ENCODE data around the gene RAB23.

RAB23 gene

GRCh38 chr6:57221936-57222742 lies at the start of gene RAB23:
Gene RAB23, minus strand, starts transcription at chr6:57222307. Its CDS starts 11,927 bp downstream, at chr6:57210380.
- Histone ChIP-seq H3K27ac (ENCODE audit: low read length) (peak within 1 kb of the TSS; percentile 83), H3K4me3 (ENCODE audit: low read depth in 1 of 2, low read length in 2 of 2) (peak within 1 kb of the TSS; percentile 88 to 89), H3K4me1 (ENCODE audit: control insufficient read depth in 1 of 2, insufficient read depth in 2 of 2, low read length in 2 of 2) (peaks cover 0 to 17% of the 10 kb centered on the region in 2 donors), H3K9me3 (ENCODE audit: control insufficient read depth in 1 of 2, low read length in 2 of 2) (no peaks in the 10 kb centered on the region), H3K36me3 (ENCODE audit: control insufficient read depth in 1 of 2, insufficient read depth in 2 of 2, low read length in 2 of 2) (peaks cover 0 to 4% of the 10 kb centered on the region in 2 donors), H3K27me3 (ENCODE audit: low read depth, low read length) (no peaks in the 10 kb centered on the region)

GRCh38 chr6:57268294-57268640 lies 46.2 kb upstream of the RAB23 start:
- H3K27ac ChIP-seq (ENCODE audit: low read length), result no peak overlapping the region
- H3K9me3 ChIP-seq (ENCODE audit: control insufficient read depth in 1 of 2, low read length in 2 of 2), result no peaks in the 10 kb centered on the region
- no peak overlapping the region for H3K4me3 ChIP-seq (ENCODE audit: low read depth in 1 of 2, low read length in 2 of 2)
- peaks cover 12 to 17% of the 10 kb centered on the region in 2 donors for H3K4me1 ChIP-seq (ENCODE audit: control insufficient read depth in 1 of 2, insufficient read depth in 2 of 2, low read length in 2 of 2)
- H3K36me3 ChIP-seq (ENCODE audit: control insufficient read depth in 1 of 2, insufficient read depth in 2 of 2, low read length in 2 of 2), result no peaks in the 10 kb centered on the region
- H3K27me3 ChIP-seq (ENCODE audit: low read depth, low read length), result no peaks in the 10 kb centered on the region

- no peaks in the 10 kb centered on the region for H3K36me3 ChIP-seq (ENCODE audit: control insufficient read depth in 1 of 2, insufficient read depth in 2 of 2, low read length in 2 of 2)
- H3K9me3 ChIP-seq (ENCODE audit: control insufficient read depth in 1 of 2, low read length in 2 of 2), result no peaks in the 10 kb centered on the region
- peaks cover 12 to 17% of the 10 kb centered on the region in 2 donors for H3K4me1 ChIP-seq (ENCODE audit: control insufficient read depth in 1 of 2, insufficient read depth in 2 of 2, low read length in 2 of 2)
- H3K27ac ChIP-seq (ENCODE audit: low read length), result peak overlapping the region; percentile 63
- no peaks in the 10 kb centered on the region for H3K27me3 ChIP-seq (ENCODE audit: low read depth, low read length)
- H3K4me3 ChIP-seq (ENCODE audit: low read depth in 1 of 2, low read length in 2 of 2), result no peak overlapping the region
Observed at GRCh38 chr6:57267586-57268293, 45.6 kb upstream of the RAB23 start.

GRCh38 chr6:57265755-57266221 lies 43.7 kb upstream of the RAB23 start:
- Histone ChIP-seq H3K4me1 (ENCODE audit: control insufficient read depth in 1 of 2, insufficient read depth in 2 of 2, low read length in 2 of 2) (peaks cover 12 to 23% of the 10 kb centered on the region in 2 donors), H3K36me3 (ENCODE audit: control insufficient read depth in 1 of 2, insufficient read depth in 2 of 2, low read length in 2 of 2) (no peaks in the 10 kb centered on the region), H3K9me3 (ENCODE audit: control insufficient read depth in 1 of 2, low read length in 2 of 2) (no peaks in the 10 kb centered on the region), H3K4me3 (ENCODE audit: low read depth in 1 of 2, low read length in 2 of 2) (peak overlapping the region in 1 of 2 donors; percentile 18), H3K27me3 (ENCODE audit: low read depth, low read length) (no peaks in the 10 kb centered on the region), H3K27ac (ENCODE audit: low read length) (peak overlapping the region; percentile 60)

DNA sequence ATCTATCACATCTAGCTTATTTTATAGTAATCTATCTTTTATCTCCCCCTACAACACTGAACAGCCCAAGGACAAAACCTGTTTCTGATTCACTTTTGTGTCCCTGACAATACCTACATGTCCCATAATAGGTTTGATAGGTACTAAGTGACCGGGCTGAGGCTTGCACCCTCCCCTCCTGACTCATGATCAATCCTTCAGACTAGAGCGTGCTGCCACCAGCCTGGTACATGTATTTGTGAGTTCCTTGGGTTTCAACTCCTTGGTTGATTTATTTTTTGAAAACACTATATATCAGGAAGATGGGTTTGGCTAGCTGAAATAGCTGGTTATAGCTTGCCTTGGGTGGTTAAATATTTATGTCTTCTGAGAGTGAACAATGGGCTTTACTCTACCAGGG lies 41.6 kb upstream of the RAB23 start:
- H3K4me1 ChIP-seq (ENCODE audit: control insufficient read depth in 1 of 2, insufficient read depth in 2 of 2, low read length in 2 of 2), result peaks cover 12 to 24% of the 10 kb centered on the region in 2 donors
- H3K4me3 ChIP-seq (ENCODE audit: low read depth in 1 of 2, low read length in 2 of 2), result no peak overlapping the region
- peak overlapping the region; percentile 60 for H3K27ac ChIP-seq (ENCODE audit: low read length)
- no peaks in the 10 kb centered on the region for H3K36me3 ChIP-seq (ENCODE audit: control insufficient read depth in 1 of 2, insufficient read depth in 2 of 2, low read length in 2 of 2)
- no peaks in the 10 kb centered on the region for H3K27me3 ChIP-seq (ENCODE audit: low read depth, low read length)
- no peaks in the 10 kb centered on the region for H3K9me3 ChIP-seq (ENCODE audit: control insufficient read depth in 1 of 2, low read length in 2 of 2)

GRCh38 chr6:57262901-57263694 lies 41.0 kb upstream of the RAB23 start:
- H3K4me3 ChIP-seq (ENCODE audit: low read depth in 1 of 2, low read length in 2 of 2), result no peak overlapping the region
- peaks cover 12 to 27% of the 10 kb centered on the region in 2 donors for H3K4me1 ChIP-seq (ENCODE audit: control insufficient read depth in 1 of 2, insufficient read depth in 2 of 2, low read length in 2 of 2)
- H3K9me3 ChIP-seq (ENCODE audit: control insufficient read depth in 1 of 2, low read length in 2 of 2), result no peaks in the 10 kb centered on the region
- H3K27me3 ChIP-seq (ENCODE audit: low read depth, low read length), result no peaks in the 10 kb centered on the region
- peaks cover 0 to 1% of the 10 kb centered on the region in 2 donors for H3K36me3 ChIP-seq (ENCODE audit: control insufficient read depth in 1 of 2, insufficient read depth in 2 of 2, low read length in 2 of 2)
- peak overlapping the region; percentile 60 for H3K27ac ChIP-seq (ENCODE audit: low read length)

DNA sequence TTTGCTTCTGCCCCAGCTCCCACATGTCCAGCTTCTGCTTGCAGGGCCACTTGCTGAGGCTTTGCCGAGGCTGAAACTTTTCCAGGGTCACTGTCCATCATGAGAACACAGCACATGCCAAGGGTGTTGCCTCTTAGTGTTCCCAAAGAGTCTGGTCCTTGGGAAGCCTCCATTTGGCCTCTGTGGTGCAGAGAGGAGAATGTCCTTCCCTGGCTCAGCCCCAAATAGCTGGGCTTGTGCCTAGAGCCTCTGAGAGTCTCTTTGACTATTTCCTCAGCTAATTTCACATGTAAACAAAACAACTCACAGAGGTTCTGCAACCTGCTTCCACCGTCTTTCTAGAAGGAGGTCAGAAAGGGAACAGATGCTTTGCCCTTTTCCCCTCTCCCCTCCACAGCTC lies 40.4 kb upstream of the RAB23 start:
- Histone ChIP-seq H3K36me3 (ENCODE audit: control insufficient read depth in 1 of 2, insufficient read depth in 2 of 2, low read length in 2 of 2) (peaks cover 0 to 7% of the 10 kb centered on the region in 2 donors), H3K9me3 (ENCODE audit: control insufficient read depth in 1 of 2, low read length in 2 of 2) (no peaks in the 10 kb centered on the region), H3K4me3 (ENCODE audit: low read depth in 1 of 2, low read length in 2 of 2) (no peak overlapping the region), H3K27ac (ENCODE audit: low read length) (peak overlapping the region; percentile 60), H3K4me1 (ENCODE audit: control insufficient read depth in 1 of 2, insufficient read depth in 2 of 2, low read length in 2 of 2) (peaks cover 12 to 26% of the 10 kb centered on the region in 2 donors), H3K27me3 (ENCODE audit: low read depth, low read length) (no peaks in the 10 kb centered on the region)

- Histone ChIP-seq H3K4me1 (ENCODE audit: control insufficient read depth in 1 of 2, insufficient read depth in 2 of 2, low read length in 2 of 2) (peaks cover 7 to 21% of the 10 kb centered on the region in 2 donors), H3K4me3 (ENCODE audit: low read depth in 1 of 2, low read length in 2 of 2) (peak overlapping the region in 1 of 2 donors; percentile 1), H3K27me3 (ENCODE audit: low read depth, low read length) (no peaks in the 10 kb centered on the region), H3K36me3 (ENCODE audit: control insufficient read depth in 1 of 2, insufficient read depth in 2 of 2, low read length in 2 of 2) (peaks cover 0 to 8% of the 10 kb centered on the region in 2 donors), H3K9me3 (ENCODE audit: control insufficient read depth in 1 of 2, low read length in 2 of 2) (no peaks in the 10 kb centered on the region), H3K27ac (ENCODE audit: low read length) (peak overlapping the region; percentile 60)
Observed at GRCh38 chr6:57261926-57262325, 39.8 kb upstream of the RAB23 start.

GRCh38 chr6:57259064-57259463 lies 37.0 kb upstream of the RAB23 start:
- H3K9me3 ChIP-seq (ENCODE audit: control insufficient read depth in 1 of 2, low read length in 2 of 2), result no peaks in the 10 kb centered on the region
- no peak overlapping the region for H3K4me3 ChIP-seq (ENCODE audit: low read depth in 1 of 2, low read length in 2 of 2)
- H3K27me3 ChIP-seq (ENCODE audit: low read depth, low read length), result no peaks in the 10 kb centered on the region
- peaks cover 5 to 21% of the 10 kb centered on the region in 2 donors for H3K4me1 ChIP-seq (ENCODE audit: control insufficient read depth in 1 of 2, insufficient read depth in 2 of 2, low read length in 2 of 2)
- H3K27ac ChIP-seq (ENCODE audit: low read length), result peak overlapping the region; percentile 62
- peaks cover 0 to 8% of the 10 kb centered on the region in 2 donors for H3K36me3 ChIP-seq (ENCODE audit: control insufficient read depth in 1 of 2, insufficient read depth in 2 of 2, low read length in 2 of 2)

GRCh38 chr6:57257911-57258541 lies 35.9 kb upstream of the RAB23 start:
- Histone ChIP-seq H3K27me3 (ENCODE audit: low read depth, low read length) (no peaks in the 10 kb centered on the region), H3K4me1 (ENCODE audit: control insufficient read depth in 1 of 2, insufficient read depth in 2 of 2, low read length in 2 of 2) (peaks cover 0 to 23% of the 10 kb centered on the region in 2 donors), H3K36me3 (ENCODE audit: control insufficient read depth in 1 of 2, insufficient read depth in 2 of 2, low read length in 2 of 2) (peaks cover 0 to 8% of the 10 kb centered on the region in 2 donors), H3K4me3 (ENCODE audit: low read depth in 1 of 2, low read length in 2 of 2) (peak overlapping the region; percentile 18 to 36), H3K9me3 (ENCODE audit: control insufficient read depth in 1 of 2, low read length in 2 of 2) (no peaks in the 10 kb centered on the region), H3K27ac (ENCODE audit: low read length) (peak overlapping the region; percentile 93)
